ENCODE results near the gene ZCCHC8. TPM values are rescaled to one million over a fixed set of nuclear protein-coding genes. Genes with fewer than 3 reads are reported as not detected.
A peak's percentile ranks its signal among the peaks of the same experiment; 100 is the strongest.
"Not testable (repeated sequence)": the region's sequence is repeated elsewhere in the genome, so short reads cannot be mapped to it uniquely, and the experiment has no call there.

Gene ZCCHC8
- total and polyA plus RNA-seq, 2 donors (not counting 1 experiment from before 2014, with no cell fraction given) = 10.9 to 23.8 TPM

DNA sequence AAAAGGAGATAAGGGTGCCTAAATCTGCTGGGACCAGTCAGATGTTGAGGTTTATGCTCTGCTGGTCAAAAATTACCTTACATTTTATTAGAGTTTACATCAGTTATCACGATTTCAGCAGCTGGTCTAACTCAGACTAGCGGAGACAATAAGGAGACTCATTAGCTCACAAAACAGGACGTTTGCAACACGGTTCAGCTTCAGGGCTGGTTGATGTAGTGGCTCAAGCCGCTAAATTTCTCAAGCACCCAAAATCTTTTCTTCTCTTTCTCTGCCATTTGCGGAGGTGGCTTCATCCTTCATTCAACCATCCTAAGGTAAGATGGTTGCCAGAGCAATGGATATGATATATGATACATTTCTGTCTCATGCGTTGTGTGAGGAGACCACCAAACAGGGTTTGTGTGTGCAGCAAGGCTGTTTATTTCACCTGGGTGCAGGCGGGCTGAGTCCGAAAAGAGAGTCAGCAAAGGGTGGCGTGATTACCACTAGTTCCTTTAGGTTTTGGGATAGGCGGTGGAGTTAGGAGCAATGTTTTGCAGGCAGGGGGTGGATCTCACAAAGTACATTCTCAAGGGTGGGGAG, 47.9 kb downstream of the ZCCHC8 start:
- H3K27ac ChIP-seq (ENCODE audit: insufficient read depth, low read length) = no peak overlapping the region
- TF ChIP-seq EZH2 (IDR thresholded peaks at IDR 0.05; ENCODE audit: low read length, missing control alignments) = no peak
- TF ChIP-seq, protein P1, sequence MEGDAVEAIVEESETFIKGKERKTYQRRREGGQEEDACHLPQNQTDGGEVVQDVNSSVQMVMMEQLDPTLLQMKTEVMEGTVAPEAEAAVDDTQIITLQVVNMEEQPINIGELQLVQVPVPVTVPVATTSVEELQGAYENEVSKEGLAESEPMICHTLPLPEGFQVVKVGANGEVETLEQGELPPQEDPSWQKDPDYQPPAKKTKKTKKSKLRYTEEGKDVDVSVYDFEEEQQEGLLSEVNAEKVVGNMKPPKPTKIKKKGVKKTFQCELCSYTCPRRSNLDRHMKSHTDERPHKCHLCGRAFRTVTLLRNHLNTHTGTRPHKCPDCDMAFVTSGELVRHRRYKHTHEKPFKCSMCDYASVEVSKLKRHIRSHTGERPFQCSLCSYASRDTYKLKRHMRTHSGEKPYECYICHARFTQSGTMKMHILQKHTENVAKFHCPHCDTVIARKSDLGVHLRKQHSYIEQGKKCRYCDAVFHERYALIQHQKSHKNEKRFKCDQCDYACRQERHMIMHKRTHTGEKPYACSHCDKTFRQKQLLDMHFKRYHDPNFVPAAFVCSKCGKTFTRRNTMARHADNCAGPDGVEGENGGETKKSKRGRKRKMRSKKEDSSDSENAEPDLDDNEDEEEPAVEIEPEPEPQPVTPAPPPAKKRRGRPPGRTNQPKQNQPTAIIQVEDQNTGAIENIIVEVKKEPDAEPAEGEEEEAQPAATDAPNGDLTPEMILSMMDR (conservative IDR thresholded peaks at IDR 0.05 in 1 of 2, IDR thresholded peaks at IDR 0.05 in 1 of 2; ENCODE audit: low read depth in 1 of 2, low read length in 2 of 2) = no peak
- no peak overlapping the region for H3K9ac ChIP-seq (ENCODE audit: insufficient read depth, low read length)
- H3K4me3 ChIP-seq (replicated peaks in 1 of 4; ENCODE audit: control extremely low read depth in 1 of 4, insufficient read depth in 1 of 4, low read depth in 3 of 4, low read length in 4 of 4) = no peak overlapping the region
- no peaks in the 10 kb centered on the region for H3K9me3 ChIP-seq (ENCODE audit: control insufficient read depth, insufficient read depth, low read depth, low read length)
- H4K20me1 ChIP-seq (ENCODE audit: control insufficient read depth, extremely low read depth, insufficient read depth, low read length) = no peaks in the 10 kb centered on the region
- no peak overlapping the region for H3K4me2 ChIP-seq (ENCODE audit: extremely low read depth, insufficient read depth, low read length)
- no peaks in the 10 kb centered on the region for H3K79me2 ChIP-seq (ENCODE audit: control insufficient read depth, insufficient read depth, low read length)
- H3K4me1 ChIP-seq (ENCODE audit: control insufficient read depth, extremely low read depth, insufficient read depth, low read length) = no peaks in the 10 kb centered on the region
- DNase-seq (ENCODE audit: low read depth in 2 of 2) = no peak
- H3K27me3 ChIP-seq (ENCODE audit: control insufficient read depth, insufficient read depth, low read length) = no peaks in the 10 kb centered on the region
- no peak overlapping the region for H2AFZ ChIP-seq (ENCODE audit: low read length)
- H3K36me3 ChIP-seq (ENCODE audit: control insufficient read depth, insufficient read depth, low read length) = no peaks in the 10 kb centered on the region

- H3K27me3 ChIP-seq (ENCODE audit: control insufficient read depth, insufficient read depth, low read length) = no peaks in the 10 kb centered on the region
- no peak overlapping the region for H2AFZ ChIP-seq (ENCODE audit: low read length)
- H4K20me1 ChIP-seq (ENCODE audit: control insufficient read depth, extremely low read depth, insufficient read depth, low read length) = no peaks in the 10 kb centered on the region
- H3K9me3 ChIP-seq (ENCODE audit: control insufficient read depth, insufficient read depth, low read depth, low read length) = no peaks in the 10 kb centered on the region
- no peaks in the 10 kb centered on the region for H3K4me1 ChIP-seq (ENCODE audit: control insufficient read depth, extremely low read depth, insufficient read depth, low read length)
- DNase-seq (ENCODE audit: low read depth in 2 of 2) = peak; percentile 73 to 92
- H3K27ac ChIP-seq (ENCODE audit: insufficient read depth, low read length) = no peak overlapping the region
- H3K36me3 ChIP-seq (ENCODE audit: control insufficient read depth, insufficient read depth, low read length) = no peaks in the 10 kb centered on the region
- H3K9ac ChIP-seq (ENCODE audit: insufficient read depth, low read length) = no peak overlapping the region
- peak overlapping the region; percentile 17 for H3K4me2 ChIP-seq (ENCODE audit: extremely low read depth, insufficient read depth, low read length)
- no peak overlapping the region for H3K4me3 ChIP-seq (replicated peaks in 1 of 4; ENCODE audit: control extremely low read depth in 1 of 4, insufficient read depth in 1 of 4, low read depth in 3 of 4, low read length in 4 of 4)
- no peak for TF ChIP-seq EZH2 (IDR thresholded peaks at IDR 0.05; ENCODE audit: low read length, missing control alignments)
- TF ChIP-seq, protein P1 (conservative IDR thresholded peaks at IDR 0.05 in 1 of 2, IDR thresholded peaks at IDR 0.05 in 1 of 2; ENCODE audit: low read depth in 1 of 2, low read length in 2 of 2) = peak in 1 of 2 donors; percentile 5
- no peaks in the 10 kb centered on the region for H3K79me2 ChIP-seq (ENCODE audit: control insufficient read depth, insufficient read depth, low read length)
Measured at GRCh38 chr12:122449317-122449716, 51.4 kb downstream of the ZCCHC8 start.

DNA sequence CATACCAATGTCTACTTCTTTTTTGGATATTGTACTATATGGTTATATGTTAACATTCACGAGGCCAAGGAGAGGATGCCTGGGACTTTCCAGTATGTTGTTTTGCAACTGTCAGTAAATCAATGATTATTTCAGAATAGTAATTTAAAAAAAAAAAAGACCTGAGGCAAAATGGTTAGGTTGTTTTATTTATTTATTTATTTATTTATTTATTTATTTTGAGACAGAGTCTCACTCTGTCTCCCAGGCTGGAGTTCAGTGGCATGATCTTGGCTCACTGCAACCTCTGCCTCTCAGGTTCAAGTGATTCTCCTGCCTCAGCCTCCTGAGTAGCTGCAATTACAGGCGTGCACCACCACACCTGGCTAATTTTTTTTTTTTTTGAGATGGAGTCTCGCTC, 52.9 kb downstream of the ZCCHC8 start:
- not testable (repeated sequence) for H3K4me1 ChIP-seq (ENCODE audit: control insufficient read depth, extremely low read depth, insufficient read depth, low read length); H3K27ac ChIP-seq (ENCODE audit: insufficient read depth, low read length); H3K4me3 ChIP-seq (replicated peaks in 1 of 4; ENCODE audit: control extremely low read depth in 1 of 4, insufficient read depth in 1 of 4, low read depth in 3 of 4, low read length in 4 of 4); DNase-seq (ENCODE audit: low read depth in 2 of 2); H3K4me2 ChIP-seq (ENCODE audit: extremely low read depth, insufficient read depth, low read length); H4K20me1 ChIP-seq (ENCODE audit: control insufficient read depth, extremely low read depth, insufficient read depth, low read length); H3K27me3 ChIP-seq (ENCODE audit: control insufficient read depth, insufficient read depth, low read length); H3K79me2 ChIP-seq (ENCODE audit: control insufficient read depth, insufficient read depth, low read length); H3K9ac ChIP-seq (ENCODE audit: insufficient read depth, low read length); H3K36me3 ChIP-seq (ENCODE audit: control insufficient read depth, insufficient read depth, low read length); H2AFZ ChIP-seq (ENCODE audit: low read length); H3K9me3 ChIP-seq (ENCODE audit: control insufficient read depth, insufficient read depth, low read depth, low read length)

DNA sequence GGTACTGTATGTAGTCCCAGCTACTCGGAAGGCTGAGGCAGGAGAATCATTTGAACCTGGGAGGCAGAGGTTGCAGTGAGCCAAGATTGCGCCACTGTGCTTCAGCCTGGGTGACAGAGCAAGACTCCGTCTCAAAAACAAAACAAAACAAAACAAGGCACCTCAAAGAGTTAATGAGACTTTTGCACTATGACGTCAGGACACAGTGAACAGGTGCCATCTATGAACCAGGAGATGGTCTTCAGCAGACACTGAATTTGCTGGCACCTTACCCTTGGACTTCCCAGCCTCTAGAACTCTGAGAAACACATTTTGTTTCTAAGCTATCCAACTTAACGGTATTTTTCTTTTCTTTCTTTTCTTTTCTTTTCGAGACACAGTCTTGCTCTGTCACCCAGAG, 54.3 kb downstream of the ZCCHC8 start:
- H3K4me1 ChIP-seq (ENCODE audit: control insufficient read depth, extremely low read depth, insufficient read depth, low read length); H3K4me2 ChIP-seq (ENCODE audit: extremely low read depth, insufficient read depth, low read length); H3K27ac ChIP-seq (ENCODE audit: insufficient read depth, low read length): not testable (repeated sequence)

GRCh38 chr12:122444071-122444470, 56.7 kb downstream of the ZCCHC8 start:
- not testable (repeated sequence) for H3K9me3 ChIP-seq (ENCODE audit: control insufficient read depth, insufficient read depth, low read depth, low read length); H4K20me1 ChIP-seq (ENCODE audit: control insufficient read depth, extremely low read depth, insufficient read depth, low read length); H3K9ac ChIP-seq (ENCODE audit: insufficient read depth, low read length); H3K27ac ChIP-seq (ENCODE audit: insufficient read depth, low read length); H3K36me3 ChIP-seq (ENCODE audit: control insufficient read depth, insufficient read depth, low read length); H3K27me3 ChIP-seq (ENCODE audit: control insufficient read depth, insufficient read depth, low read length); H2AFZ ChIP-seq (ENCODE audit: low read length); H3K4me3 ChIP-seq (replicated peaks in 1 of 4; ENCODE audit: control extremely low read depth in 1 of 4, insufficient read depth in 1 of 4, low read depth in 3 of 4, low read length in 4 of 4); H3K4me2 ChIP-seq (ENCODE audit: extremely low read depth, insufficient read depth, low read length); DNase-seq (ENCODE audit: low read depth in 2 of 2); H3K4me1 ChIP-seq (ENCODE audit: control insufficient read depth, extremely low read depth, insufficient read depth, low read length); H3K79me2 ChIP-seq (ENCODE audit: control insufficient read depth, insufficient read depth, low read length)

More for the DNA sequence above, 54.3 kb downstream of the ZCCHC8 start:
- H3K4me3 ChIP-seq (replicated peaks in 1 of 4; ENCODE audit: control extremely low read depth in 1 of 4, insufficient read depth in 1 of 4, low read depth in 3 of 4, low read length in 4 of 4); DNase-seq (ENCODE audit: low read depth in 2 of 2); H3K27me3 ChIP-seq (ENCODE audit: control insufficient read depth, insufficient read depth, low read length); H4K20me1 ChIP-seq (ENCODE audit: control insufficient read depth, extremely low read depth, insufficient read depth, low read length); H3K9ac ChIP-seq (ENCODE audit: insufficient read depth, low read length); H3K79me2 ChIP-seq (ENCODE audit: control insufficient read depth, insufficient read depth, low read length); H3K9me3 ChIP-seq (ENCODE audit: control insufficient read depth, insufficient read depth, low read depth, low read length); H3K36me3 ChIP-seq (ENCODE audit: control insufficient read depth, insufficient read depth, low read length); H2AFZ ChIP-seq (ENCODE audit: low read length): not testable (repeated sequence)

Measured in fibroblast of lung (primary cell).